Measurements from ENCODE around the gene PRRC2B.
A peak's percentile ranks its signal among the peaks of the same experiment; 100 is the strongest.
"Not testable (repeated sequence)": the region's sequence is repeated elsewhere in the genome, so short reads cannot be mapped to it uniquely, and the experiment has no call there.

PRRC2B gene

GRCh38 chr9:131386281-131386680 is 7.6 kb upstream of the PRRC2B start:
- no peak for DNase-seq (ENCODE audit: low read depth in 2 of 2)

GRCh38 chr9:131387394-131387793 is 6.5 kb upstream of the PRRC2B start:
- DNase-seq (ENCODE audit: low read depth in 2 of 2) = no peak

GRCh38 chr9:131391020-131391419 is 2.9 kb upstream of the PRRC2B start:
- DNase-seq (ENCODE audit: low read depth in 2 of 2) = no peak

- no peak for DNase-seq (ENCODE audit: low read depth in 2 of 2)
Observed at GRCh38 chr9:131391504-131391903, 2.4 kb upstream of the PRRC2B start.

- no peak for DNase-seq (ENCODE audit: low read depth in 2 of 2)
Observed at GRCh38 chr9:131394464-131395156, 724 bp downstream of the PRRC2B start.

- DNase-seq (ENCODE audit: low read depth in 2 of 2) = peak; percentile 55 to 64
Observed at GRCh38 chr9:131395157-131396098, 1.5 kb downstream of the PRRC2B start.

- DNase-seq (ENCODE audit: low read depth in 2 of 2) = not testable (repeated sequence)
Observed at GRCh38 chr9:131396099-131396479, 2.2 kb downstream of the PRRC2B start.

GRCh38 chr9:131396626-131397025 is 2.7 kb downstream of the PRRC2B start:
- no peak for DNase-seq (ENCODE audit: low read depth in 2 of 2)

GRCh38 chr9:131397100-131397790 is 3.4 kb downstream of the PRRC2B start:
- no peak for DNase-seq (ENCODE audit: low read depth in 2 of 2)

GRCh38 chr9:131398204-131398603 is 4.3 kb downstream of the PRRC2B start:
- no peak for DNase-seq (ENCODE audit: low read depth in 2 of 2)

GRCh38 chr9:131399972-131400371 is 6.1 kb downstream of the PRRC2B start:
- DNase-seq (ENCODE audit: low read depth in 2 of 2) = no peak

GRCh38 chr9:131400627-131401026 is 6.7 kb downstream of the PRRC2B start:
- no peak for DNase-seq (ENCODE audit: low read depth in 2 of 2)

- DNase-seq (ENCODE audit: low read depth in 2 of 2) = no peak
Observed at GRCh38 chr9:131402073-131402472, 8.2 kb downstream of the PRRC2B start.

- no peak for DNase-seq (ENCODE audit: low read depth in 2 of 2)
Observed at GRCh38 chr9:131402738-131403492, 9.0 kb downstream of the PRRC2B start.

- DNase-seq (ENCODE audit: low read depth in 2 of 2) = no peak
Observed at GRCh38 chr9:131403493-131403773, 9.5 kb downstream of the PRRC2B start.

GRCh38 chr9:131404581-131404980 is 10.7 kb downstream of the PRRC2B start:
- DNase-seq (ENCODE audit: low read depth in 2 of 2) = no peak

- no peak for DNase-seq (ENCODE audit: low read depth in 2 of 2)
Observed at GRCh38 chr9:131404987-131405386, 11.1 kb downstream of the PRRC2B start.

GRCh38 chr9:131405428-131405827 is 11.5 kb downstream of the PRRC2B start:
- no peak for DNase-seq (ENCODE audit: low read depth in 2 of 2)

GRCh38 chr9:131405858-131406537 is 12.1 kb downstream of the PRRC2B start:
- no peak for DNase-seq (ENCODE audit: low read depth in 2 of 2)

GRCh38 chr9:131406563-131407436 is 12.9 kb downstream of the PRRC2B start:
- DNase-seq (ENCODE audit: low read depth in 2 of 2) = no peak
